HG02970 (cell line): ENCODE data around the gene GAS6.
"Not testable (repeated sequence)": the region's sequence is repeated elsewhere in the genome, so short reads cannot be mapped to it uniquely, and the experiment has no call there.

ENCODE experiments used
- ATAC-seq: cut with Tn5 transposase; IDR thresholded peaks from one replicate; pipeline ENCODE4 v1.9.1; 2021; ENCODE audit warnings: mild to moderate bottlenecking, moderate library complexity, moderate number of reproducible peaks; ENCODE audit not compliant: unreplicated experiment, low FRiP score

GAS6 gene

GRCh38 chr13:113842336-113843062 is 21.4 kb downstream of the GAS6 start:
- no peak for ATAC-seq

DNA sequence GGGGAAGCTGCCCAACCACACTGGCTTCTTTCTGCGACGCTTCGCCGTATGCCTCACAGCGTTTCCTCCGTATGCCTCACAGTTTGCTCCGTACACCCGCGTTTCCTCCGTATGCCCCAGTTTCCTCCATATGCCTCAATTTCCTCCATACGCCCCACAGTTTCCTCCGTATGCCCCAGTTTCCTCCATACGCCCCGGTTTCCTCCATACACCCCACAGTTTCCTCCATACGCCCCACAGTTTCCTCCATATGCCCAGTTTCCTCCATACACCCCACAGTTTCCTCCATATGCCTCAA is 22.6 kb downstream of the GAS6 start:
- no peak for ATAC-seq

GRCh38 chr13:113840541-113841352 is 23.1 kb downstream of the GAS6 start:
- no peak for ATAC-seq

GRCh38 chr13:113839536-113840204 is 24.2 kb downstream of the GAS6 start:
- ATAC-seq = no peak

DNA sequence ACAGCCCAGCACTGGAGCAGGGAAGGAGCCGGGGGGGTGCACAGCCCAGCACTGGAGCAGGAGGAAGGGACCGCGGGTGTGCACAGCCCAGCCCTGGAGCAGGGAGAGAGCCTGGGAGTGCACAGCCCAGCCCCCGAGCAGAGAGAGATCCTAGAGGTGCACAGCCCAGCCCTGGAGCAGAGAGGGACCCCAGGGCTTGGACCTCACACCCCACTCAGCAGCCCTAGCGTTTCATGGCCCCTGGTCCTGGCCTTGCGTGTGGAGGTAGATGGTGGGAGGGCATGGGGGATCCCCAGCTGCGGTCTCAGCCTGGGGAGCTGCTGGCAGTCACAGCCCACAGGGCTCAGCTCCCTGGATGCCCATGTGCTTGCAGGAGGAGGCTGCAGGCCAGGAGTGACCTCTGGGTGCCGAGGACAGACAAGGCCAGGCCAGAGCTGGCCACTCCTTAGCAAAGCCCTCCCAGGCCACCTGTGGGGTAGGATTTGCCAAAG is 25.1 kb downstream of the GAS6 start:
- no peak for ATAC-seq

- ATAC-seq = no peak
Measured at GRCh38 chr13:113837560-113838355, 26.1 kb downstream of the GAS6 start.

DNA sequence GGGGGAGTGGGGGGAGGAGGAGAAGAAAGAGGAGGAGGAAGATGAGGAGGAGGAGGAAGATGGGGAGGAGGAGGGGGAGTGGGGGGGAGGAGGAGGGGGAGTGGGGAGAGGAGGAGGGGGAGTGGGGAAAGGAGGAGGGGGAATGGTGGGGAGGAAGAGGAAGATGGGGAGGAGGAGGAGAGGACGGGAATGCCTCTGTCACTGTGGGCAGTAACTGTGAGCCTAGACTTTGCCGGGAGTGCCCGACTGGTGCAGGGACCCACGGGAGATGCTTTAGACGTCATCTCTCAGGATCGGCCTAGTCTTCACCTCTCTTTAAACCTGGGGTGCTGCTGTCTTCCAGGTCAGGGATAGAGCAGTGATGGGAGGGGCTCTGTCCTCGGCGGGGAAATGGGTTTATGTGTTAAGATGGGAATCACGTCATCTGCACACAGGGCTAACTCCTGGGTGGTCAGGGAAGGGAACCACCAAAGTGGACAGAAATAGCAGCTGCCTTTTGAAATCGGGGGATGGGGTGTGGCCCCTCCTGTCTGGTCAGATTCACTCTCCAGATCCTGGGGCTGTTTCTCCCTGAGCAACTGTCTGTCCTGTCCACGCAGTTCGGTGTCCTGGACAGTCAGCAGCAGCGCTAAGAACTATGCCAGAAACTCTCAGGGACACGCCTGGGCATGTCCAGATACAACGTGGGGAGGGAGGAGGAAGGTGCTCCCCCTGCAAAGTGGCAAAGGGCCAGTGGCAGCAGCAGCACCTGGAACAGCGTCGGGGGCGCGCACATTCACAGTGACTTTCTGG is 26.9 kb downstream of the GAS6 start:
- ATAC-seq = no peak

GRCh38 chr13:113835461-113836270 is 28.2 kb downstream of the GAS6 start:
- ATAC-seq = no peak

- no peak for ATAC-seq
Measured at GRCh38 chr13:113834496-113835200, 29.2 kb downstream of the GAS6 start.

DNA sequence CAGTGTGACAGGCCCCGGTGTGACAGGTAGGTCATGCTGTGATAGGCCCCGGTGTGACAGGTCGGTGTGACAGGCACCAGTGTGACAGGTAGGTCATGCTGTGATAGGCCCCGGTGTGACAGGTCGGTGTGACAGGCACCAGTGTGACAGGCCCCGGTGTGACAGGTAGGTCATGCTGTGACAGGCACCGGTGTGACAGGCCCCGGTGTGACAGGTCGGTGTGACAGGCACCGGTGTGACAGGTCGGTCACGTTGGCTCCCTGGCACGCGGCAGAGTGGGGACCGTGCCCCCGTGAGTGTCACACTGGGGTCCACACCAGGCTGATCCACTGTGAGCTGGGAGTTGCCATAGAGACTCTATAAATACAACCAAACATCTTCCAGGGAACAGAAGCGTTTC is 29.9 kb downstream of the GAS6 start:
- ATAC-seq = not testable (repeated sequence)

DNA sequence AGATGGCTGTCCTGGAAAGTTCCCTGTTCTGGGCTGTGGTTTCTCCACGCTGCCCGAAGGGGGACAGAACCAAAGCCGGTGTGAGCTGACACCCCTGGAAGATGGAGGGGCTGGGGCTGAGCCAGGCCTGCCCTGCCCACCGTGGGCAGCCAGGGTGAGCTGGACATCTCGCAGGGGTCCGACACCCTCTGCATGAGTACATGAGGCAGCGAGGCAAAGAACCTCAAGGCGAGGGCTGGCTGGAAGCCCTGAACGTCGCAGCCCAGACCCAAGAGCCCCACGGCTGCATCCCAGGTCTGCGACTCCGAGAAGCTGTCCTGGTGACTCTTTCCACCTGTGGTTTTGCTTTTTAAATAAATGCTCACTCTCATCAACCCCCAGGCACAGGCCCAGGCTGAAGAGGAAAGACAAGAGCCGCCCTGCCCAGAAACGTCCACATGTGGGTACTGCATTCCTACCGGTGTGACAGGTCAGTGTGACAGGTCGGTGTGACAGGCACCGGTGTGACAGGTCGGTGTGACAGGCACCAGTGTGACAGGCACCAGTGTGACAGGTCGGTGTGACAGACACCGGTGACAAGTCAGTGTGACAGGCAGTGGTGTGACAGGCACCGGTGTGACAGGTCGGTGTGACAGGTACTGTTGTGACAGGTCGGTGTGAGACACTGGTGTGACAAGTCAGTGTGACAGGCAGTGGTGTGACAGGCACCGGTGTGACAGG is 30.6 kb downstream of the GAS6 start:
- ATAC-seq = no peak

GRCh38 chr13:113832631-113833030 is 31.2 kb downstream of the GAS6 start:
- ATAC-seq = no peak

DNA sequence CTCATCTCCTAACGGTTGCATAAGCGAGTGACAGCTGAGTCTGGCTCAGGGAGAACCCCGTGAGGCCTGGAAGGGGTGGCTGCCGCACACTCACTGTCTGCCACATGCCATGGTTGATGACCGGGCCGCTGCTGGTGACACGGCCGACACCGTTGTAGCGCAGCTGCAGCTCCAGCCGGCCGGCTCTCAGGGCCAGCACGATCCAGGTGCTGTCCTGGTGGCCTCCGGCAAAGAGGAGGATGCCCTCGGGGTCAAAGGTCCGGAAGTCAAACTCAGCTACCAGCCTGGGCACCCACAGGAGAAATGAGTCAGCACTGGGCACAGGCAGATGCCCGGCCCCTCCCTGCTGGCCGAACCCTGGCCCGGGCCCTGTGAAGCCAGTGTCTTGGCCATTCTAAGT is 31.7 kb downstream of the GAS6 start:
- no peak for ATAC-seq

GRCh38 chr13:113831061-113831460 is 32.8 kb downstream of the GAS6 start:
- ATAC-seq = no peak

DNA sequence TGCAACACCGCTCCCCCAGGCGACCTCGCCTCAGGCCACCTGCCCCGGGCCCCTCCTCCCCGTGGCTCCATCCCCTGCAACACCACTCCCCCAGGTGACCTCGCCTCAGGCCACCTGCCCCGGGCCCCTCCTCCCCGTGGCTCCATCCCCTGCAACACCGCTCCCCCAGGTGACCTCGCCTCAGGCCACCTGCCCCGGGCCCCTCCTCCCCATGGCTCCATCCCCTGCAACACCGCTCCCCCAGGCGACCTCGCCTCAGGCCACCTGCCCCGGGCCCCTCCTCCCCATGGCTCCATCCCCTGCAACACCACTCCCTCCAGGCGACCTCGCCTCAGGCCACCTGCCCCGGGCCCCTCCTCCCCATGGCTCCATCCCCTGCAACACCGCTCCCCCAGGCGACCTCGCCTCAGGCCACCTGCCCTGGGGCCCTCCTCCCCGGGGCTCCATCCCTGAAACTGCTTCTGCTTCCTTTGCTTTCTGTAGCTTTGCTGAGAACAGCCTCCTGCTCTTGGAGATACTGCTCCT is 33.4 kb downstream of the GAS6 start:
- ATAC-seq = not testable (repeated sequence)

- no peak for ATAC-seq
Measured at GRCh38 chr13:113828282-113828825, 35.5 kb downstream of the GAS6 start.

GRCh38 chr13:113827021-113827420 is 36.9 kb downstream of the GAS6 start:
- no peak for ATAC-seq
